GM12872 (cell line): ENCODE results near the gene DYSF.

Experiments
- CTCF ChIP-seq: IDR thresholded peaks from 3 replicates; pipeline ENCODE4 v1.5.1; 2011; ENCODE audit warnings: low read depth, mild to moderate bottlenecking, low read length, moderate library complexity; ENCODE audit not compliant: insufficient read depth

DYSF gene

GRCh38 chr2:71500426-71501079, 47.2 kb downstream of the DYSF start:
- TF ChIP-seq CTCF = no peak

GRCh38 chr2:71502941-71503738, 49.8 kb downstream of the DYSF start:
- no peak for TF ChIP-seq CTCF

GRCh38 chr2:71503837-71504236, 50.5 kb downstream of the DYSF start:
- TF ChIP-seq CTCF = no peak

GRCh38 chr2:71504611-71505010, 51.2 kb downstream of the DYSF start:
- TF ChIP-seq CTCF = no peak

GRCh38 chr2:71505086-71505769, 51.9 kb downstream of the DYSF start:
- TF ChIP-seq CTCF = no peak

- no peak for TF ChIP-seq CTCF
These were observed 52.4 kb downstream of the DYSF start for GRCh38 chr2:71505770-71506140.
